Measurements from ENCODE around the gene AKR1E2. TPM values are rescaled to one million over a fixed set of nuclear protein-coding genes. Genes with fewer than 3 reads are reported as not detected.

Gene AKR1E2
- total RNA-seq, 1 donor from 2014 or later = 4.5 TPM

- DNase-seq (no peak), ATAC-seq (peak; percentile 97)
- intact Hi-C loops (cut with micrococcal nuclease) = no loop called here
Measured at GRCh38 chr10:4867520-4868356, 41.7 kb downstream of the AKR1E2 start.

DNA sequence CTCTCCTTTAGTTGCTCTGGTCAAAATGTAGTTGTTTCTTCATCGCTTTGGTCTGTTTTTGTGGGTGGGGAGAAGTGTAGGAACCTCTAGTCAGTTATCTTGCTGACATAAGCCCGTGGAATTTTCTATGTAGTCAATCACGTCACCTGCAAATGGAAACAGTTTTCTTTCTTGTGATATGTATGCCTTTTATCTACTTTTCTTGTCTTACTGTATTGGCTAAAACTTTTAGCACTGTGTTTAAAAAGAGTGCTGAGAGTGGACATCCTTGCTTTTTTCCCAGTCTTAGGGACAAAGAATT, 42.3 kb downstream of the AKR1E2 start:
- ATAC-seq = no peak
- DNase-seq = no peak
- intact Hi-C loops (cut with micrococcal nuclease) = no loop called here

GRCh38 chr10:4882704-4883078, 56.7 kb downstream of the AKR1E2 start:
- no peak for ATAC-seq
- DNase-seq = no peak
- intact Hi-C loops (cut with micrococcal nuclease) = no loop called here

- intact Hi-C loops (cut with micrococcal nuclease) = no loop called here
- ATAC-seq (peak; percentile 32), DNase-seq (no peak)
Measured at GRCh38 chr10:4883079-4883739, 57.2 kb downstream of the AKR1E2 start.

DNA sequence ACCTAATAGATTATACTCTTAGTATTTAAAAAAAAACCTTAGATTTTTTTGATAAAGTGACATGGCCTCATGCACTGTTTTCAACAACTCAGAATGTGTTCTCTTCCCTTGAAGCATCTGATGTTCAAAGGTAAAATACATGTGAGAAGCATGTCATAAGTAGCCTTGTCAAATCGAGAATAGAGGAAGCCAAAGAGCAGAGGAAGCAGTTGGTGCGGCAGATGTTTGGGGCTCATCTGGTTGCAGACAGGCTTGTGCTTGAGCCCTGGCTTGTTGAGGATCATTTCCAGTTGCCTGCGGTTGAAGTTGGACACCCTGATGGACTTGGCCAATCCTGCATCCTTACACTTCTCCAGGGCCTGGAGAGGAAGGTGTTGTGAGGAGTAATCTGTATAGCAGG, 59.2 kb downstream of the AKR1E2 start:
- intact Hi-C loops (cut with micrococcal nuclease) = no loop called here
- DNase-seq (no peak), ATAC-seq (no peak)

DNA sequence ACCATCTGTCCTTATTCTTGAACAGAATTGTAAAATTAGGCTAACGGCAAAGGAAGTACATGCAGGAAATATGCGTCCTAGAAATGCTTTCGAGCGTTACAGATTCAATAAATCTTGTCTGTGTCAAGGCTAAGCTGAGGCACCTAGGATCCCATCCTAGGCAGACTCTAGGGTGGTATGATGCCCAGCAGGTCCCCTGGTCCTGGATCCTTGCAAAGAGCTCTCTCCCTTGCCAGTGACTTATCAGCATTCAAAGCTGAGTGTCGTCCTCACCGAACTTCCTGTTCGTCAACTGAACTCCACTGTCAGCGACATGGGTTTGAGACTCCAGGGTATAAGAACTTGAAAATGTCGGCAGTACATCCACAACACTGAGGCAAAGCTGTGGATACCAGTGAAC, 61.5 kb downstream of the AKR1E2 start:
- no peak for ATAC-seq
- DNase-seq = no peak
- intact Hi-C loops (cut with micrococcal nuclease) = no loop called here

- ATAC-seq = no peak
- DNase-seq = no peak
- intact Hi-C loops (cut with micrococcal nuclease) = no loop called here
Measured at GRCh38 chr10:4888236-4888635, 62.2 kb downstream of the AKR1E2 start.

DNA sequence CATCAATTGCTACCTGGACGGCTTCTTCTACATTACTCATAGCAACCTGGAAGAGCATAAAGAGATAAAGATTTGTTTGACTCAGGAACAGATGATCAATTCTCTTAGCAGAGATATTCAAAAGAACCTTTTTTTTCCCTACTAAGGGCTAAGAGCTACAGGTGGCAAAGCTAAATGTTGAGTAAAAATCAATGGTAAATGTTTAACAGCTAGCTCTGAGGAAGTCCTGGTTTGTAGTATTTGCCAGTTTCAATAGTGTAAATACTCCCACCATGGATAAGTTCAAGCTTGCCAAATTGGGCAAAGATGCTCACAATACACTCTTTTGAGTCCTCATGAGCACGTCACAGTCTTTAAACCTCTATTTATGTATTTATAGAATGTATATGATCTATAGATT, 64.0 kb downstream of the AKR1E2 start:
- ATAC-seq = no peak
- no peak for DNase-seq
- intact Hi-C loops (cut with micrococcal nuclease) = no loop called here

DNA sequence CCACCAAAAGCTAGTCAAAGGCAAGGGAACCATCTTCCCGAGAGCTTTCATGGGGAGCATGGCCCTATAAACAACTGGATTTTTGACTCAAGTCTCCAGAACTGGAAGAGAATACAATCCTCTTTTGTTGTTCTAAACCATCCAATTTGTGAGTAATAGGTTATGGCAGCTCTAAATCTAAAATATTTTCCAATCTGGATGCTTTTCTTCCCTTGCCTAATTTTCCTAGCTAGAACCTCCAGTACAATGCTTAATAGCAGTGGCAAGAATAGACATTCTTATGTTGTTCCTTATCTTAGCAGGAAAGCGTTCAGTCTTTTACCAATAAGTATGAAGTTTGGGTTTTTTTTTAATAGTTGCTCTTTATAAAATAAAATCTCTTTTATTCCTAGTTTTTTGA, 66.7 kb downstream of the AKR1E2 start:
- intact Hi-C loops (cut with micrococcal nuclease) = no loop called here
- DNase-seq (no peak), ATAC-seq (peak; percentile 50)

DNA sequence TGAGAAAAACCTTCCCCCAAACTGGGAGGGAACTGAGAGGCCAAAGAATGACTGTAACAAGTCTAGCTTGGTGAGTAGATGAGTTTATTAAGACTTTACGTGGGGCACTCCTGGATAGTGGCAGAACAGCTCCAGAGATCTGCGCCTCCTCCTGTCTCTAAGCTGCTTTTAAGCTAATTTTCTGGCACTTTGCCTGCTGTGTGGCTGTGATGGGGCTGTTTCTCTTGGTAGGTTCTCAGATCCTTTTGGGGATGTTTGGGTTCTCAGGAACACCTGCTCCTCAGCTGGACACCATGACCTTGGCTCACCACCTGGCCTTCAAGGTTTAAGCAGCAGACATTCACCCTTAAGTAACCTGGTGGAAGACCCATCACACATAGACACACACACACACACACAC, 68.3 kb downstream of the AKR1E2 start:
- ATAC-seq = no peak
- intact Hi-C loops (cut with micrococcal nuclease) = no loop called here
- DNase-seq = no peak

Other genes starting within 250 kb of the AKR1E2 start
- gene AKR1C1, start 137.2 kb downstream of the AKR1E2 start, total RNA-seq = 20.2 TPM
- gene AKR1C2, start 177.7 kb downstream of the AKR1E2 start, total RNA-seq = 14.2 TPM

Measured in left ventricle myocardium superior (tissue), 1 donor.